Endothelial cell (in vitro differentiated cells): ENCODE results near the gene ZNF277. TPM values are rescaled to one million over a fixed set of nuclear protein-coding genes. Genes with fewer than 3 reads are reported as not detected.

ENCODE experiments used
- DNase-seq: peaks from one replicate; pipeline ENCODE4 v3.0.0; 2021; ENCODE audit warnings: low spot score
- H3K27ac Mint-ChIP-seq: one replicate; pipeline ENCODE4 v1.8.0; 2021; ENCODE audit warnings: mixed read lengths, inconsistent platforms; ENCODE audit not compliant: unreplicated experiment
- H3K27me3 Mint-ChIP-seq: one replicate; pipeline ENCODE4 v1.8.0; 2021; ENCODE audit warnings: mild to moderate bottlenecking, moderate library complexity, mixed read lengths, inconsistent platforms; ENCODE audit not compliant: unreplicated experiment
- H3K36me3 Mint-ChIP-seq: one replicate; pipeline ENCODE4 v1.8.0; 2021; ENCODE audit warnings: mild to moderate bottlenecking, low read depth, mixed read lengths, inconsistent platforms; ENCODE audit not compliant: unreplicated experiment
- H3K4me1 Mint-ChIP-seq: one replicate; pipeline ENCODE4 v1.8.0; 2021; ENCODE audit warnings: mild to moderate bottlenecking, mixed read lengths, inconsistent platforms; ENCODE audit not compliant: unreplicated experiment
- H3K4me3 Mint-ChIP-seq: one replicate; pipeline ENCODE4 v1.8.0; 2021; ENCODE audit warnings: mild to moderate bottlenecking, mixed read lengths, inconsistent platforms; ENCODE audit not compliant: unreplicated experiment
- H3K9me3 Mint-ChIP-seq: one replicate; pipeline ENCODE4 v1.8.0; 2021; ENCODE audit warnings: mixed read lengths, inconsistent platforms; ENCODE audit not compliant: unreplicated experiment
- CTCF ChIP-seq: fragments of 200-600 bp; sonication (generic); IDR thresholded peaks from one replicate; pipeline ENCODE4 v1.5.0; 2021; ENCODE audit warnings: antibody characterized with exemption; ENCODE audit not compliant: unreplicated experiment
- total RNA-seq: library from RNA; stranded (reverse); fragmentation: NEBNext Ultra II Directional; extraction: Animal tissue kit (Norgen Biotek cat#: 25700); gene quantifications from one replicate; pipeline ENCODE4 v1.2.1, GENCODE V29; 2021; ENCODE audit not compliant: unreplicated experiment

ZNF277 gene
- total RNA-seq, 1 donor from 2014 or later = 26.1 TPM

- peaks cover 3% of the 10 kb centered on the region for H3K27me3 Mint-ChIP-seq
- H3K27ac Mint-ChIP-seq = no peak overlapping the region
- TF ChIP-seq CTCF = no peak
- no peaks in the 10 kb centered on the region for H3K9me3 Mint-ChIP-seq
- no peak overlapping the region for H3K4me3 Mint-ChIP-seq
- no peaks in the 10 kb centered on the region for H3K36me3 Mint-ChIP-seq
- no peak for DNase-seq
- H3K4me1 Mint-ChIP-seq = peaks cover 8% of the 10 kb centered on the region
These were observed 66.5 kb downstream of the ZNF277 start for GRCh38 chr7:112272921-112273561.

GRCh38 chr7:112279042-112279441 lies 72.5 kb downstream of the ZNF277 start:
- Mint-ChIP-seq H3K27ac (no peak overlapping the region), H3K9me3 (no peaks in the 10 kb centered on the region), H3K4me1 (peaks cover 12% of the 10 kb centered on the region), H3K4me3 (no peak overlapping the region), H3K36me3 (no peaks in the 10 kb centered on the region), H3K27me3 (no peaks in the 10 kb centered on the region)
- DNase-seq = no peak
- TF ChIP-seq CTCF = no peak

- Mint-ChIP-seq H3K27me3 (no peaks in the 10 kb centered on the region), H3K9me3 (no peaks in the 10 kb centered on the region), H3K4me3 (no peak overlapping the region), H3K36me3 (no peaks in the 10 kb centered on the region), H3K4me1 (peaks cover 7% of the 10 kb centered on the region), H3K27ac (no peak overlapping the region)
- no peak for DNase-seq
- no peak for TF ChIP-seq CTCF
These were observed 73.8 kb downstream of the ZNF277 start for GRCh38 chr7:112280267-112280666.

DNA sequence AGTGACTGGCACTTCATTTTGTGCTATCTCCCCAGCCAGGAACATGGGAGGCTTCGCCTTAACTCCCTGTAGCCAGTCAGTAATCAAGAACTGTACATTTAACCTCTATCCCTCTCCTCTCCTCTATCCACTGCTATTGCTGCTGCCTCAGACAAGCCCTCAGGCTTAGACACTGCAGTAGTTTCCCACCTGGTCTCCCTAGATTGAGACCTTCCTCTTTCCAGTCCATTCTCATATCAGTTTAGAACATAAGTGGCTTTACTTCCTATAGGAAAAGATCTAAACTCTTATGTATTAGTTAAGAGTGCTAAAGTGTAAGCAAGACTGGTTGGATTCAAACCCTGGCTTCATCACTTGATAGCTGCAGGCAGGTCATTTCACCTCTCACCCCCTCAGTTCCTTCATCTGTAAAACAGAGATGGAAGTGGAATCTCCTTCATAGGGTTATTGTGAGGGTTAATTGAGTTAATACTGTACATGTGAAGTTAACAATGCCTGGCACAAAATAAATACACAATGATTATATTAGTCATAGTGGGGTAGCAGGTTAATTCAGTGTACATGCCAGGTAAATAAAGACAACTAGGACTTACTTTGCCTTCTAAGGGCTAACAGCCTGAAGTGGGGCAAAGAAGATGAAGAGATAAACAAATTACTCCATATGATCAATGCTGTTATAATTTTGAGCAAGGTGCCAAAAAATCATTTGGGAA lies 76.1 kb downstream of the ZNF277 start:
- H3K36me3 Mint-ChIP-seq = no peaks in the 10 kb centered on the region
- H3K27ac Mint-ChIP-seq = peak overlapping the region; percentile 40

More for the DNA sequence above, 76.1 kb downstream of the ZNF277 start:
- no peak for TF ChIP-seq CTCF
- H3K4me1 Mint-ChIP-seq = peaks cover 18% of the 10 kb centered on the region
- DNase-seq = no peak
- no peak overlapping the region for H3K4me3 Mint-ChIP-seq
- H3K9me3 Mint-ChIP-seq = no peaks in the 10 kb centered on the region
- H3K27me3 Mint-ChIP-seq = no peaks in the 10 kb centered on the region
